Neural progenitor cell (in vitro differentiated cells): Measurements from ENCODE around the gene PRSS3.

Experiments used
- CTCF ChIP-seq: fragments of 200-600 bp; sonication (generic); IDR thresholded peaks from 2 replicates; pipeline ENCODE4 v1.5.1; 2017; ENCODE audit warnings: antibody characterized with exemption, mild to moderate bottlenecking
- EZH2 ChIP-seq: fragments of 200-600 bp; sonication (generic); IDR thresholded peaks from 2 replicates; pipeline ENCODE4 v1.6.1; 2017; ENCODE audit warnings: antibody characterized with exemption, mild to moderate bottlenecking, moderate library complexity
- EZH2phosphoT487 ChIP-seq: fragments of 200-600 bp; sonication (generic); IDR thresholded peaks from 2 replicates; pipeline ENCODE4 v1.6.1; 2017; ENCODE audit warnings: antibody characterized with exemption

DNA sequence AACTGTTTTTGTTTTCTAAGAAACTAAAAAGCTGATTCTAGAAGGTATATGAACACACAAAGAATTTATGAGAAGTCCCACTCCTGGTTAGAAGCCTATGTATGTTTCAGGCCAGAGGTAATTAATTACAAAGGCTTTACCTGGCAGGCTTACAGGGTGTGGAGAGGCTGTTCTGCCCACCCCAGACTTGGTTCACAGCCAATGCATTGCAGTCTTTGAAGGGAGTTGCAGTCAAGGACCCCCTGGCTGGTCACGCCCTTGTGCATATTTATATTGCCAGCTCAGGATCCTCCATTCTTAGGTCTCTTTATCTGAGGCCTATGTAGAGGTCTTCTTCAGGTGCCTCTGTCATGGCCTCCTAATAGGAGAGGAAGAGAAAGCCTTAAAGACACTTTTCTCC is 13.6 kb upstream of the PRSS3 start:
- TF ChIP-seq CTCF (no peak), EZH2phosphoT487 (no peak), EZH2 (no peak)
